ENCODE results near the gene UCP3.

UCP3 gene

DNA sequence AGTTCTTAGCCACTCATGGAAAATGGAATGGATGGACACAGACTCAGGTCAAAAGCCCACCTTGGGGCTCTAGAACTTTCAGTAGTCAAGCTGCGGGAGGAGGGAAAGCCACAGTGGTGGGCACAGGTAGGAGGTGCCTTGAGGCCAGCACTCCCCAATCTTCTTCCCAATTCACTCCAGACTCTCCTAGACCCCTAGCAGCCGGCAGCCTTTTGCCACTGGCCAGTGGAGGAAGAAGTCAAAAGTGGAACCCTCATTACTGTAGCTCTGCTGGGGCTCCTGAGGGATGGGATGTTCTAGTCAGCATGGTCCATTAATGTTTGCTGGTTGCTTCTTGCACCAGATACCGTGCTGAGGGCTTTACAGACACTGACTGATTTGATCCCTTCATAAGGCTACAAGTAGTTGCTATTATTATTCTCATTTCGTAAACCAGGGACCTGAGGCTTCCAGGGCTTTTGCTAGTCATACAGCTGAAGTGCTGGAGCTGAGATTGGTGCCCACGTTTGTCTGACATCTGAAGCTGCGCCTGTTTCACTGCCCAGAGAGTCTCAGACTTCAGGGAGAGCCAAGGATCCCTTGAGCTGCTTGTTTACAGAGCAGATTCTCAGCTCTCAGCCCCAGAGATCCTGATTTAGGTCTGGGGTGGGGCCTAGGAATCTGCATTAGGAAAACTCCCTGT is 1.1 kb downstream of the UCP3 start:
- TF ChIP-seq, protein P1, sequence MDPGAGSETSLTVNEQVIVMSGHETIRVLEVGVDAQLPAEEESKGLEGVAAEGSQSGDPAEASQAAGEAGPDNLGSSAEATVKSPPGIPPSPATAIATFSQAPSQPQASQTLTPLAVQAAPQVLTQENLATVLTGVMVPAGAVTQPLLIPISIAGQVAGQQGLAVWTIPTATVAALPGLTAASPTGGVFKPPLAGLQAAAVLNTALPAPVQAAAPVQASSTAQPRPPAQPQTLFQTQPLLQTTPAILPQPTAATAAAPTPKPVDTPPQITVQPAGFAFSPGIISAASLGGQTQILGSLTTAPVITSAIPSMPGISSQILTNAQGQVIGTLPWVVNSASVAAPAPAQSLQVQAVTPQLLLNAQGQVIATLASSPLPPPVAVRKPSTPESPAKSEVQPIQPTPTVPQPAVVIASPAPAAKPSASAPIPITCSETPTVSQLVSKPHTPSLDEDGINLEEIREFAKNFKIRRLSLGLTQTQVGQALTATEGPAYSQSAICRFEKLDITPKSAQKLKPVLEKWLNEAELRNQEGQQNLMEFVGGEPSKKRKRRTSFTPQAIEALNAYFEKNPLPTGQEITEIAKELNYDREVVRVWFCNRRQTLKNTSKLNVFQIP (CRISPR knock-in tag; IDR thresholded peaks at IDR 0.05; ENCODE audit: borderline replicate concordance, low read depth), result no peak
- TF ChIP-seq, protein P2, sequence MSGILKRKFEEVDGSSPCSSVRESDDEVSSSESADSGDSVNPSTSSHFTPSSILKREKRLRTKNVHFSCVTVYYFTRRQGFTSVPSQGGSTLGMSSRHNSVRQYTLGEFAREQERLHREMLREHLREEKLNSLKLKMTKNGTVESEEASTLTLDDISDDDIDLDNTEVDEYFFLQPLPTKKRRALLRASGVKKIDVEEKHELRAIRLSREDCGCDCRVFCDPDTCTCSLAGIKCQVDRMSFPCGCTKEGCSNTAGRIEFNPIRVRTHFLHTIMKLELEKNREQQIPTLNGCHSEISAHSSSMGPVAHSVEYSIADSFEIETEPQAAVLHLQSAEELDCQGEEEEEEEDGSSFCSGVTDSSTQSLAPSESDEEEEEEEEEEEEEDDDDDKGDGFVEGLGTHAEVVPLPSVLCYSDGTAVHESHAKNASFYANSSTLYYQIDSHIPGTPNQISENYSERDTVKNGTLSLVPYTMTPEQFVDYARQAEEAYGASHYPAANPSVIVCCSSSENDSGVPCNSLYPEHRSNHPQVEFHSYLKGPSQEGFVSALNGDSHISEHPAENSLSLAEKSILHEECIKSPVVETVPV (CRISPR knock-in tag; IDR thresholded peaks at IDR 0.05), result no peak
- TF ChIP-seq ZFP30 (CRISPR knock-in tag; IDR thresholded peaks at IDR 0.05) (no peak), SNAI2 (CRISPR knock-in tag; IDR thresholded peaks at IDR 0.05) (no peak), TOX (CRISPR knock-in tag; IDR thresholded peaks at IDR 0.05; ENCODE audit: borderline replicate concordance) (no peak)
- TF ChIP-seq, protein P3, sequence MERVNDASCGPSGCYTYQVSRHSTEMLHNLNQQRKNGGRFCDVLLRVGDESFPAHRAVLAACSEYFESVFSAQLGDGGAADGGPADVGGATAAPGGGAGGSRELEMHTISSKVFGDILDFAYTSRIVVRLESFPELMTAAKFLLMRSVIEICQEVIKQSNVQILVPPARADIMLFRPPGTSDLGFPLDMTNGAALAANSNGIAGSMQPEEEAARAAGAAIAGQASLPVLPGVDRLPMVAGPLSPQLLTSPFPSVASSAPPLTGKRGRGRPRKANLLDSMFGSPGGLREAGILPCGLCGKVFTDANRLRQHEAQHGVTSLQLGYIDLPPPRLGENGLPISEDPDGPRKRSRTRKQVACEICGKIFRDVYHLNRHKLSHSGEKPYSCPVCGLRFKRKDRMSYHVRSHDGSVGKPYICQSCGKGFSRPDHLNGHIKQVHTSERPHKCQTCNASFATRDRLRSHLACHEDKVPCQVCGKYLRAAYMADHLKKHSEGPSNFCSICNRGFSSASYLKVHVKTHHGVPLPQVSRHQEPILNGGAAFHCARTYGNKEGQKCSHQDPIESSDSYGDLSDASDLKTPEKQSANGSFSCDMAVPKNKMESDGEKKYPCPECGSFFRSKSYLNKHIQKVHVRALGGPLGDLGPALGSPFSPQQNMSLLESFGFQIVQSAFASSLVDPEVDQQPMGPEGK (CRISPR knock-in tag; IDR thresholded peaks at IDR 0.05; ENCODE audit: borderline replicate concordance), result no peak
- no peak for ATAC-seq

DNA sequence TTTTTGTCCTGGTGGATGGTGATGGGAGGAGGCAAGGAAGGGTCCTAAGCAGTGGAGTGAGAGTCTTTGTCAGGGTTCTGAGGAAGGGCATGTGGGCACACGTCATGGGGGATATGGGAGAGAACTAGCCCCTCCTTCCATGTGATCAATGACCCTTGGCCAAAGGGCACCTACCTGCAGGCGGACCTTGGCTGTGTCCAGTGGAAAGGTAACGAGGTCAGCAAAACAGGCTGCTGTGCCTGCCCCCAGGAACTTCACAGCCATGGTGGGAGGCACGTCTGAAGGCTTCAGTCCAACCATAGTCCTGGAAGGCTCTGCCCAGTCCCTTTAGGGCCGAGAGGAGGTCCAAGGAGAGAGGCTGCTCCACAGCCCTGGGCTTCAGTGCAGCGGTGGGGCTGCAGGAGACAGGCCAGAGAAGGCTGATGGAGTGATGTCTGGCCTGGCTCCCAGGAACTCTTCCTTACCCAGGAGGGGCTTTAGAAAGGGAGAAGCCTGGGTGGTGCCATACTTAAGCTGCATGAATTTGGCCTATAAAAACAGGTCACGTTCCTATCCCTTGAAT is 2.1 kb downstream of the UCP3 start:
- ATAC-seq, result no peak

More for the DNA sequence above, 2.1 kb downstream of the UCP3 start:
- TF ChIP-seq ZFP30 (CRISPR knock-in tag; IDR thresholded peaks at IDR 0.05) (no peak), OSR1 (CRISPR knock-in tag; IDR thresholded peaks at IDR 0.05) (no peak), TOX (CRISPR knock-in tag; IDR thresholded peaks at IDR 0.05; ENCODE audit: borderline replicate concordance) (no peak), GLIS3 (CRISPR knock-in tag; IDR thresholded peaks at IDR 0.05) (no peak), PPARA (CRISPR knock-in tag; IDR thresholded peaks at IDR 0.05; ENCODE audit: borderline replicate concordance) (no peak), ZNF565 (CRISPR knock-in tag; conservative IDR thresholded peaks at IDR 0.05; ENCODE audit: low read depth) (no peak), BACH2 (CRISPR knock-in tag; IDR thresholded peaks at IDR 0.05; ENCODE audit: borderline replicate concordance) (no peak), ARNTL (CRISPR knock-in tag; IDR thresholded peaks at IDR 0.05; ENCODE audit: borderline replicate concordance, low read depth) (no peak), ZC3H10 (CRISPR knock-in tag; IDR thresholded peaks at IDR 0.05) (no peak), ISL1 (CRISPR knock-in tag; IDR thresholded peaks at IDR 0.05) (no peak)
- TF ChIP-seq, protein P4, sequence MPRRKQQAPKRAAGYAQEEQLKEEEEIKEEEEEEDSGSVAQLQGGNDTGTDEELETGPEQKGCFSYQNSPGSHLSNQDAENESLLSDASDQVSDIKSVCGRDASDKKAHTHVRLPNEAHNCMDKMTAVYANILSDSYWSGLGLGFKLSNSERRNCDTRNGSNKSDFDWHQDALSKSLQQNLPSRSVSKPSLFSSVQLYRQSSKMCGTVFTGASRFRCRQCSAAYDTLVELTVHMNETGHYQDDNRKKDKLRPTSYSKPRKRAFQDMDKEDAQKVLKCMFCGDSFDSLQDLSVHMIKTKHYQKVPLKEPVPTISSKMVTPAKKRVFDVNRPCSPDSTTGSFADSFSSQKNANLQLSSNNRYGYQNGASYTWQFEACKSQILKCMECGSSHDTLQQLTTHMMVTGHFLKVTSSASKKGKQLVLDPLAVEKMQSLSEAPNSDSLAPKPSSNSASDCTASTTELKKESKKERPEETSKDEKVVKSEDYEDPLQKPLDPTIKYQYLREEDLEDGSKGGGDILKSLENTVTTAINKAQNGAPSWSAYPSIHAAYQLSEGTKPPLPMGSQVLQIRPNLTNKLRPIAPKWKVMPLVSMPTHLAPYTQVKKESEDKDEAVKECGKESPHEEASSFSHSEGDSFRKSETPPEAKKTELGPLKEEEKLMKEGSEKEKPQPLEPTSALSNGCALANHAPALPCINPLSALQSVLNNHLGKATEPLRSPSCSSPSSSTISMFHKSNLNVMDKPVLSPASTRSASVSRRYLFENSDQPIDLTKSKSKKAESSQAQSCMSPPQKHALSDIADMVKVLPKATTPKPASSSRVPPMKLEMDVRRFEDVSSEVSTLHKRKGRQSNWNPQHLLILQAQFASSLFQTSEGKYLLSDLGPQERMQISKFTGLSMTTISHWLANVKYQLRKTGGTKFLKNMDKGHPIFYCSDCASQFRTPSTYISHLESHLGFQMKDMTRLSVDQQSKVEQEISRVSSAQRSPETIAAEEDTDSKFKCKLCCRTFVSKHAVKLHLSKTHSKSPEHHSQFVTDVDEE (CRISPR knock-in tag; IDR thresholded peaks at IDR 0.05), result no peak
- TF ChIP-seq, protein P1 (CRISPR knock-in tag; IDR thresholded peaks at IDR 0.05; ENCODE audit: borderline replicate concordance, low read depth), result no peak
- TF ChIP-seq, protein P3 (CRISPR knock-in tag; IDR thresholded peaks at IDR 0.05; ENCODE audit: borderline replicate concordance), result no peak
- TF ChIP-seq, protein P2 (CRISPR knock-in tag; IDR thresholded peaks at IDR 0.05), result no peak
- TF ChIP-seq, protein P5, sequence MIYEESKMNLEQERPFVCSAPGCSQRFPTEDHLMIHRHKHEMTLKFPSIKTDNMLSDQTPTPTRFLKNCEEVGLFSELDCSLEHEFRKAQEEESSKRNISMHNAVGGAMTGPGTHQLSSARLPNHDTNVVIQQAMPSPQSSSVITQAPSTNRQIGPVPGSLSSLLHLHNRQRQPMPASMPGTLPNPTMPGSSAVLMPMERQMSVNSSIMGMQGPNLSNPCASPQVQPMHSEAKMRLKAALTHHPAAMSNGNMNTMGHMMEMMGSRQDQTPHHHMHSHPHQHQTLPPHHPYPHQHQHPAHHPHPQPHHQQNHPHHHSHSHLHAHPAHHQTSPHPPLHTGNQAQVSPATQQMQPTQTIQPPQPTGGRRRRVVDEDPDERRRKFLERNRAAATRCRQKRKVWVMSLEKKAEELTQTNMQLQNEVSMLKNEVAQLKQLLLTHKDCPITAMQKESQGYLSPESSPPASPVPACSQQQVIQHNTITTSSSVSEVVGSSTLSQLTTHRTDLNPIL (CRISPR knock-in tag; IDR thresholded peaks at IDR 0.05; ENCODE audit: low read depth), result no peak

All from SK-N-SH treated with all-trans-retinoic acid at 6 μM for 48 hours (cell line).